K562 (cell line): Measurements from ENCODE around the gene ATP9A. TPM values are rescaled to one million over a fixed set of nuclear protein-coding genes. Genes with fewer than 3 reads are reported as not detected.

Experiments used
- ATAC-seq: fragments of 200-7000 bp; cut with Tn5 transposase; 3 replicates; pipeline ENCODE4 v1.9.1; 2020; ENCODE audit warnings: moderate library complexity
- BruUV-seq: library from RNA; stranded (reverse); fragments of 400-500 nt; replicated peaks from 2 replicates; lab custom pipeline; 2021; lab: Mats Ljungman, UMichigan
- CTCF ChIA-PET: fragments of 300-600 bp; formaldehyde crosslinking; extraction: SDS; loops from one replicate; lab custom pipeline; 2021; ENCODE audit warnings: low intra/inter-chr PET ratio; lab: Yijun Ruan, JAX
- POLR2A ChIA-PET: fragments of 300-600, 350-650 bp; sonication (Branson Sonifier 250); formaldehyde crosslinking; extraction: SDS; loops from one replicate; lab custom pipeline; 2021; ENCODE audit warnings: antibody characterized with exemption, inconsistent platforms; lab: Yijun Ruan, JAX
- DNase-seq, 4 experiments: peaks; one replicate each; pipeline versions ENCODE4 v3.0.0 to v3.0.0-alpha.2; 2011 to 2018; ENCODE audit warnings: low spot score in 3 of 4, mixed read lengths in 3 of 4; ENCODE audit errors: extremely low read depth in 1 of 4
- FAIRE-seq: peaks from 2 replicates; lab custom pipeline; 2011; peaks lifted over from hg19 to GRCh38; lab: Jason Lieb, UNC
- H2AFZ ChIP-seq: 2 replicates; pipeline ENCODE4 v1.6.0; 2011; ENCODE audit warnings: low read depth, low read length, control low read depth, inconsistent platforms
- H3K27ac ChIP-seq: fragments of 200-600 bp; 3 replicates; pipeline ENCODE4 v1.8.0; 2011; ENCODE audit warnings: low read depth, mild to moderate bottlenecking, control low read depth, inconsistent platforms, low read length, moderate library complexity, mixed read lengths; ENCODE audit errors: extremely low read depth
- H3K27me3 ChIP-seq, 2 experiments: fragments of 300-600 bp in 1 of 2; 2 replicates in 1 of 2; 3 replicates in 1 of 2; pipeline versions ENCODE4 v1.6.0 to v1.8.0; 2011; ENCODE audit warnings: inconsistent platforms in 2 of 2, low read length in 2 of 2, mild to moderate bottlenecking in 1 of 2, mixed read lengths in 1 of 2, moderate library complexity in 1 of 2; ENCODE audit not compliant: control insufficient read depth in 2 of 2, insufficient read depth in 2 of 2
- H3K36me3 ChIP-seq: fragments of 300-600 bp; 3 replicates; pipeline ENCODE4 v1.8.0; 2011; ENCODE audit warnings: mild to moderate bottlenecking, low read length, inconsistent platforms; ENCODE audit not compliant: control insufficient read depth, insufficient read depth
- H3K4me1 ChIP-seq, 2 experiments: fragments of 200-600 bp in 1 of 2; replicated peaks in 1 of 2; 2 replicates in 1 of 2; 3 replicates in 1 of 2; pipeline versions ENCODE4 v1.5.1 to v1.8.0; 2011; ENCODE audit warnings: inconsistent platforms in 2 of 2, low read length in 2 of 2, mild to moderate bottlenecking in 1 of 2, mixed read lengths in 1 of 2, moderate library complexity in 1 of 2; ENCODE audit not compliant: control insufficient read depth in 2 of 2, insufficient read depth in 2 of 2
- H3K4me2 ChIP-seq: 2 replicates; pipeline ENCODE4 v1.6.1; 2011; ENCODE audit warnings: low read length, control low read depth, inconsistent platforms, mixed read lengths; ENCODE audit not compliant: insufficient read depth
- H3K4me3 ChIP-seq: fragments of 200-600 bp; sonication (generic), shearing (Covaris generic); 2 replicates; pipeline ENCODE4 v1.5.1; 2016; ENCODE audit warnings: control low read depth, inconsistent platforms
- H3K79me2 ChIP-seq: fragments of 200-600 bp; 3 replicates; pipeline ENCODE4 v1.8.0; 2011; ENCODE audit warnings: low read length, inconsistent platforms; ENCODE audit not compliant: control insufficient read depth, insufficient read depth
- H3K9ac ChIP-seq, 2 experiments: 2 replicates each; pipeline versions ENCODE4 v1.6.0 to v1.6.1; 2011; ENCODE audit warnings: low read depth in 2 of 2, low read length in 2 of 2, control low read depth in 1 of 2, inconsistent platforms in 1 of 2, mild to moderate bottlenecking in 1 of 2, mixed read lengths in 1 of 2; ENCODE audit not compliant: insufficient read depth in 1 of 2
- H3K9me1 ChIP-seq: one replicate; pipeline ENCODE4 v1.6.0; 2011; ENCODE audit warnings: inconsistent platforms, mild to moderate bottlenecking, low read length, moderate library complexity; ENCODE audit not compliant: control insufficient read depth, insufficient read depth
- H3K9me3 ChIP-seq: replicated peaks from 2 replicates; pipeline ENCODE4 v1.5.1; 2011; ENCODE audit warnings: low read depth, low read length, inconsistent platforms; ENCODE audit not compliant: control insufficient read depth, insufficient read depth
- H4K20me1 ChIP-seq: replicated peaks from 2 replicates; pipeline ENCODE4 v1.6.1; 2011; ENCODE audit warnings: low read length, inconsistent platforms, mixed read lengths; ENCODE audit not compliant: control insufficient read depth, insufficient read depth
- BCOR ChIP-seq: fragments of 450-650 bp; IDR thresholded peaks from 2 replicates; pipeline ENCODE4 v1.6.1; 2016
- FOXM1 ChIP-seq, 2 experiments: fragments of 450-650 bp in 1 of 2; sonication (generic) in 1 of 2; formaldehyde crosslinking in 1 of 2; IDR thresholded peaks; 2 replicates each; pipeline versions ENCODE4 v1.6.1 to v1.9.0; 2017 to 2022; ENCODE audit warnings: low read depth in 2 of 2, mild to moderate bottlenecking in 2 of 2, missing genetic modification reagents in 1 of 2, moderate library complexity in 1 of 2
- HDAC2 ChIP-seq: fragments of 450-650 bp; IDR thresholded peaks from 2 replicates; pipeline ENCODE4 v1.6.1; 2016; ENCODE audit warnings: mild to moderate bottlenecking
- MCM3 ChIP-seq: fragments of 450-650 bp; IDR thresholded peaks from 2 replicates; pipeline ENCODE4 v1.6.1; 2016
- NR3C1 ChIP-seq: sonication (generic); formaldehyde crosslinking; IDR thresholded peaks from 2 replicates; pipeline ENCODE4 v1.8.1; 2022; ENCODE audit warnings: missing genetic modification reagents
- SUPT5H ChIP-seq: fragments of 450-650 bp; IDR thresholded peaks from 2 replicates; pipeline ENCODE4 v1.6.1; 2016
- TCFL5 ChIP-seq: fragments of 250-450 bp; sonication (Bioruptor Pico); conservative IDR thresholded peaks from 2 replicates; pipeline ENCODE4 v1.6.1; 2021; ENCODE audit warnings: mild to moderate bottlenecking, moderate library complexity, matching md5 sums
- WGBS: fragments of 100-300 bp; shearing (Covaris generic); methylation state at CpG from one replicate; pipeline ENCODE4 v1.1.6; 2016; ENCODE audit warnings: low coverage, mixed read lengths; ENCODE audit not compliant: insufficient coverage; ENCODE audit errors: missing lambda C conversion rate; 5-methylcytosine and 5-hydroxymethylcytosine counted together
- in situ Hi-C: fragments of 300-500 bp; cut with MboI; formaldehyde crosslinking; loops from 4 replicates; pipeline ENCODE4 v1.15.0; 2018; ENCODE audit warnings: inconsistent platforms, mixed read lengths
- intact Hi-C: fragments of 100-400 bp; cut with micrococcal nuclease; formaldehyde crosslinking; loops from 2 replicates; pipeline ENCODE4 v1.14.2; 2022
- polyA plus RNA-seq, 8 experiments: library from polyadenylated mRNA; depleted of rRNA in 4 of 8; stranded (reverse) in 5 of 8; unstranded in 3 of 8; fragments of >200 nt; fragmentation: Nextera tagmentation in 2 of 8; fragmentation: Illumina TruSeq in 1 of 8; extraction: Ambion mirVana in 2 of 8; extraction: Trizol in 1 of 8; gene quantifications; 2 replicates each; pipeline versions ENCODE4 v1.2.1 to v1.2.3, GENCODE V29; 2011 to 2014; ENCODE audit warnings: inconsistent platforms in 1 of 8, missing spikeins in 1 of 8
- total RNA-seq, 7 experiments: library from RNA; depleted of rRNA in 6 of 7; stranded (reverse); fragments of >200 nt in 6 of 7; fragmentation: Illumina TruSeq in 2 of 7; extraction: Trizol in 2 of 7; gene quantifications; 2 replicates each; pipeline versions ENCODE4 v1.2.1 to v1.2.3, GENCODE V29; 2011 to 2021; ENCODE audit warnings: low replicate concordance in 1 of 7
- TF ChIP-seq, protein P1 (sequence below): sonication (generic); formaldehyde crosslinking; IDR thresholded peaks from 2 replicates; pipeline ENCODE4 v1.9.0; 2022; ENCODE audit warnings: mild to moderate bottlenecking, missing genetic modification reagents
- TF ChIP-seq, protein P2 (sequence below): fragments of 250-450 bp; sonication (Bioruptor Pico); IDR thresholded peaks from 2 replicates; pipeline ENCODE4 v1.4.0; 2020
- TF ChIP-seq, protein P3 (sequence below): fragments of 250-450 bp; sonication (Bioruptor Pico); IDR thresholded peaks from 2 replicates; pipeline ENCODE4 v1.8.0; 2022; ENCODE audit warnings: inconsistent platforms, mild to moderate bottlenecking, moderate library complexity, borderline replicate concordance
- TF ChIP-seq, protein P4 (sequence below): fragments of 250-450 bp; sonication (Bioruptor Pico); IDR thresholded peaks from 2 replicates; pipeline ENCODE4 v1.5.0; 2021
- TF ChIP-seq, protein P5 (sequence below): sonication (generic); formaldehyde crosslinking; IDR thresholded peaks from 2 replicates; pipeline ENCODE4 v1.8.0; 2023; ENCODE audit warnings: missing genetic modification reagents, mild to moderate bottlenecking, borderline replicate concordance

The ATP9A gene
- total and polyA plus RNA-seq, 9 of the 15 experiments (the other 6 are each of a cell fraction or from before 2014, with no cell fraction given) = 0.18 to 0.62 (median 0.29) TPM

DNA sequence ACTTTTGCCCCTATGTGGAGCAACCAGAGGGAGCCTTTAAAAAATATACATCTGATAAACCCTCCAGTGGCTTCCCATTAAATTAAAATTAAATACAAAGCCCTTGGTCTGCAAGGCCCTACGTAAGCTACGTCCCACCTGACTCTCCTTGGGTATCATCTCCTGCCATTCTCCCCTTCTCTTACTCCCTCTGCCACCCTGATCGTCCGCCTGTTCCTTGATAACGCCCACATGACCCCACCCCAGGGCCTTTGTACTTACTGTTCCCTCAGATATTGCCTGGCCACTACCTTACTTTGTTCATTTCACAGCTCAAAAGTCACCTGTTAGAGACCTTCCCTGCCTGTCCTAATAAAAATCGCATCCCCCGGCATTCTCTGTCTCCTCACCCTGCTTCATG lies 220.2 kb downstream of the ATP9A start:
- no peak overlapping the region for H3K4me3 ChIP-seq
- peak overlapping the region in 1 of 2 experiments; percentile 37; a peak in 1 of 4 replicates for H3K9ac ChIP-seq
- H4K20me1 ChIP-seq = peaks cover 6% of the 10 kb centered on the region; the same call in 1 of the 2 replicates
- in situ Hi-C loops (no loop called here), intact Hi-C loops (no loop called here)
- H3K79me2 ChIP-seq = no peaks in the 10 kb centered on the region
- H3K27ac ChIP-seq = no peak overlapping the region
- no TSS peak for BruUV-seq
- FAIRE-seq = no peak
- peaks cover 0 to 4% of the 10 kb centered on the region in 2 experiments; a peak in 3 of 5 replicates for H3K4me1 ChIP-seq
- H3K9me3 ChIP-seq = no peaks in the 10 kb centered on the region
- H3K4me2 ChIP-seq = no peak overlapping the region
- ChIA-PET CTCF (no interaction called here), POLR2A (no interaction called here)
- H3K36me3 ChIP-seq = no peaks in the 10 kb centered on the region
- no peak for ATAC-seq
- no peak for DNase-seq
- H3K9me1 ChIP-seq = no peaks in the 10 kb centered on the region
- no peak overlapping the region for H2AFZ ChIP-seq
- H3K27me3 ChIP-seq = peaks cover 14 to 15% of the 10 kb centered on the region in 2 experiments
- no peak for TF ChIP-seq MCM3
- TF ChIP-seq, protein P1, sequence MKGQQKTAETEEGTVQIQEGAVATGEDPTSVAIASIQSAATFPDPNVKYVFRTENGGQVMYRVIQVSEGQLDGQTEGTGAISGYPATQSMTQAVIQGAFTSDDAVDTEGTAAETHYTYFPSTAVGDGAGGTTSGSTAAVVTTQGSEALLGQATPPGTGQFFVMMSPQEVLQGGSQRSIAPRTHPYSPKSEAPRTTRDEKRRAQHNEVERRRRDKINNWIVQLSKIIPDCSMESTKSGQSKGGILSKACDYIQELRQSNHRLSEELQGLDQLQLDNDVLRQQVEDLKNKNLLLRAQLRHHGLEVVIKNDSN (CRISPR knock-in tag) = no peak
- TF ChIP-seq TCFL5 (CRISPR knock-in tag) = no peak
- no peak for TF ChIP-seq HDAC2
- TF ChIP-seq FOXM1 (IDR thresholded peaks at IDR 0.05; ENCODE audit: low read depth) = no peak
- no peak for TF ChIP-seq FOXM1 (CRISPR knock-in tag; IDR thresholded peaks at IDR 0.05; ENCODE audit: low read depth)
- TF ChIP-seq, protein P2, sequence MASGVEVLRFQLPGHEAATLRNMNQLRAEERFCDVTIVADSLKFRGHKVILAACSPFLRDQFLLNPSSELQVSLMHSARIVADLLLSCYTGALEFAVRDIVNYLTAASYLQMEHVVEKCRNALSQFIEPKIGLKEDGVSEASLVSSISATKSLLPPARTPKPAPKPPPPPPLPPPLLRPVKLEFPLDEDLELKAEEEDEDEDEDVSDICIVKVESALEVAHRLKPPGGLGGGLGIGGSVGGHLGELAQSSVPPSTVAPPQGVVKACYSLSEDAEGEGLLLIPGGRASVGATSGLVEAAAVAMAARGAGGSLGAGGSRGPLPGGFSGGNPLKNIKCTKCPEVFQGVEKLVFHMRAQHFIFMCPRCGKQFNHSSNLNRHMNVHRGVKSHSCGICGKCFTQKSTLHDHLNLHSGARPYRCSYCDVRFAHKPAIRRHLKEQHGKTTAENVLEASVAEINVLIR = no peak
- TF ChIP-seq NR3C1 (CRISPR knock-in tag) = no peak
- TF ChIP-seq, protein P3, sequence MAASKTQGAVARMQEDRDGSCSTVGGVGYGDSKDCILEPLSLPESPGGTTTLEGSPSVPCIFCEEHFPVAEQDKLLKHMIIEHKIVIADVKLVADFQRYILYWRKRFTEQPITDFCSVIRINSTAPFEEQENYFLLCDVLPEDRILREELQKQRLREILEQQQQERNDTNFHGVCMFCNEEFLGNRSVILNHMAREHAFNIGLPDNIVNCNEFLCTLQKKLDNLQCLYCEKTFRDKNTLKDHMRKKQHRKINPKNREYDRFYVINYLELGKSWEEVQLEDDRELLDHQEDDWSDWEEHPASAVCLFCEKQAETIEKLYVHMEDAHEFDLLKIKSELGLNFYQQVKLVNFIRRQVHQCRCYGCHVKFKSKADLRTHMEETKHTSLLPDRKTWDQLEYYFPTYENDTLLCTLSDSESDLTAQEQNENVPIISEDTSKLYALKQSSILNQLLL (CRISPR knock-in tag) = no peak
- TF ChIP-seq, protein P4, sequence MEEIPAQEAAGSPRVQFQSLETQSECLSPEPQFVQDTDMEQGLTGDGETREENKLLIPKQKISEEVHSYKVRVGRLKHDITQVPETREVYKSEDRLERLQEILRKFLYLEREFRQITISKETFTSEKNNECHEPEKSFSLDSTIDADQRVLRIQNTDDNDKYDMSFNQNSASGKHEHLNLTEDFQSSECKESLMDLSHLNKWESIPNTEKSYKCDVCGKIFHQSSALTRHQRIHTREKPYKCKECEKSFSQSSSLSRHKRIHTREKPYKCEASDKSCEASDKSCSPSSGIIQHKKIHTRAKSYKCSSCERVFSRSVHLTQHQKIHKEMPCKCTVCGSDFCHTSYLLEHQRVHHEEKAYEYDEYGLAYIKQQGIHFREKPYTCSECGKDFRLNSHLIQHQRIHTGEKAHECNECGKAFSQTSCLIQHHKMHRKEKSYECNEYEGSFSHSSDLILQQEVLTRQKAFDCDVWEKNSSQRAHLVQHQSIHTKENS (CRISPR knock-in tag) = no peak
- TF ChIP-seq BCOR = no peak
- TF ChIP-seq, protein P5, sequence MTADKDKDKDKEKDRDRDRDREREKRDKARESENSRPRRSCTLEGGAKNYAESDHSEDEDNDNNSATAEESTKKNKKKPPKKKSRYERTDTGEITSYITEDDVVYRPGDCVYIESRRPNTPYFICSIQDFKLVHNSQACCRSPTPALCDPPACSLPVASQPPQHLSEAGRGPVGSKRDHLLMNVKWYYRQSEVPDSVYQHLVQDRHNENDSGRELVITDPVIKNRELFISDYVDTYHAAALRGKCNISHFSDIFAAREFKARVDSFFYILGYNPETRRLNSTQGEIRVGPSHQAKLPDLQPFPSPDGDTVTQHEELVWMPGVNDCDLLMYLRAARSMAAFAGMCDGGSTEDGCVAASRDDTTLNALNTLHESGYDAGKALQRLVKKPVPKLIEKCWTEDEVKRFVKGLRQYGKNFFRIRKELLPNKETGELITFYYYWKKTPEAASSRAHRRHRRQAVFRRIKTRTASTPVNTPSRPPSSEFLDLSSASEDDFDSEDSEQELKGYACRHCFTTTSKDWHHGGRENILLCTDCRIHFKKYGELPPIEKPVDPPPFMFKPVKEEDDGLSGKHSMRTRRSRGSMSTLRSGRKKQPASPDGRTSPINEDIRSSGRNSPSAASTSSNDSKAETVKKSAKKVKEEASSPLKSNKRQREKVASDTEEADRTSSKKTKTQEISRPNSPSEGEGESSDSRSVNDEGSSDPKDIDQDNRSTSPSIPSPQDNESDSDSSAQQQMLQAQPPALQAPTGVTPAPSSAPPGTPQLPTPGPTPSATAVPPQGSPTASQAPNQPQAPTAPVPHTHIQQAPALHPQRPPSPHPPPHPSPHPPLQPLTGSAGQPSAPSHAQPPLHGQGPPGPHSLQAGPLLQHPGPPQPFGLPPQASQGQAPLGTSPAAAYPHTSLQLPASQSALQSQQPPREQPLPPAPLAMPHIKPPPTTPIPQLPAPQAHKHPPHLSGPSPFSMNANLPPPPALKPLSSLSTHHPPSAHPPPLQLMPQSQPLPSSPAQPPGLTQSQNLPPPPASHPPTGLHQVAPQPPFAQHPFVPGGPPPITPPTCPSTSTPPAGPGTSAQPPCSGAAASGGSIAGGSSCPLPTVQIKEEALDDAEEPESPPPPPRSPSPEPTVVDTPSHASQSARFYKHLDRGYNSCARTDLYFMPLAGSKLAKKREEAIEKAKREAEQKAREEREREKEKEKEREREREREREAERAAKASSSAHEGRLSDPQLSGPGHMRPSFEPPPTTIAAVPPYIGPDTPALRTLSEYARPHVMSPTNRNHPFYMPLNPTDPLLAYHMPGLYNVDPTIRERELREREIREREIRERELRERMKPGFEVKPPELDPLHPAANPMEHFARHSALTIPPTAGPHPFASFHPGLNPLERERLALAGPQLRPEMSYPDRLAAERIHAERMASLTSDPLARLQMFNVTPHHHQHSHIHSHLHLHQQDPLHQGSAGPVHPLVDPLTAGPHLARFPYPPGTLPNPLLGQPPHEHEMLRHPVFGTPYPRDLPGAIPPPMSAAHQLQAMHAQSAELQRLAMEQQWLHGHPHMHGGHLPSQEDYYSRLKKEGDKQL (CRISPR knock-in tag) = no peak
- TF ChIP-seq SUPT5H = no peak
- WGBS = 10% methylated on average over 7 of the region's 7 CpGs
